HG03196 (cell line): ENCODE results near the gene ARL2BP.
"Not testable (repeated sequence)": the region's sequence is repeated elsewhere in the genome, so short reads cannot be mapped to it uniquely, and the experiment has no call there.

ENCODE experiments used
- ATAC-seq: cut with Tn5 transposase; IDR thresholded peaks from one replicate; pipeline ENCODE4 v1.9.1; 2021; ENCODE audit not compliant: unreplicated experiment

The ARL2BP gene

DNA sequence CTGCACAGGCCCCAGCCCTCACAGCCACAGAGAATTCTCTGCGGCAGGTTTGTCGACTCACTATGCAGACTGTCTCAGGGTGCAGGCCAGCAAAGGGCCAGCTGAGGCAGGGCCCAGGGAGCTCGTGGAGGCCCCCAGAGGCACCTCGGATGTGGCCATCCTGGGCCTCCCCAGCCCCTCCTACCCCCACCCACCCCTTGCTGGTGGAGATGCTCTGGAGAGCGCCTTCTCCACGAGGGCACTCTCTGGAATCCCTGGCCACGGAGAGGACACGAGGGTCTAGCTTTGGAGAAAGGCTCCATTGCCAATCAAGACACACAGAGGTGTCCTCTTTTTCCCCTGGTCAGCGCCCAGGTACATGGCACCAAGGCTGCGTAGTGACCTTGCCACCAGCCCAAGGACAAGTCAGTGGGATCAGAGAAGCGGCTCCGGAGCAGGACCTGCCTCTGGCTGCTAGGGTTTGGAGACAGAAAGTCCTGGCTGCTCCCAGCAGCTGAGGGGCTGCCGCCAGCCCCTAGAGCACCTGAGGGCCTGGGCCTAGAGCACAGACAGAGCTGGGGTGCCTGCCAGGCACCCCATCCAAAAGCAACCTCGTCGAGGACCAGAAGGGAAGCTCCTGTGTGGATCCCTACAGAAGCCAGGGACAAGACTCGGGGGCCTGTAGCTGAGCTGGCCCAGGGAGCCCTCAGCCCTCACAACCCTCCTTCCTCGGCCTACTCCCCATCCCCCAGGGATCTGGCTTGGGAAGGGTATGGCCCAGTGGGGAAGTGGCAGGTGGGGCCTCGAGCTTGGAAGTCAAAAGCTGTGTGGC lies 18.7 kb downstream of the ARL2BP start:
- ATAC-seq: no peak

DNA sequence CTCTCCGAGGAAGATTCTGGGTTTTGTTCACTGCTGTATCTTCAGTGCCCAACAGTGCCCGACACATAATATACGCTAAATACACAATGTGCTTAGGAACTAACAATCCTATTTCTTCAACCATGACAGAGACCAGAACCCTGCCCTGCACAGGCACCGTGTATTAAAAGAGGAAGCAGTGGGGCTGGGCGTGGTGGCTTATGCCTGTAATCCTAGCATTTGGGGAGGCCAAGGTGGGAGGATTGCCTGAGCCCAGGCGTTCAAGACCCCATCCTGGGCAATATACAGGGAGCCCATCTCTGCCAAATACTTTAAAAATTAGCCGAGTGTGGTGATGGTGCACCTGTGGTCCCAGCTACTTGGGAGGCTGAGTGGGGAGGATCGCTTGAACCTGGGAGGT lies 19.3 kb downstream of the ARL2BP start:
- no peak for ATAC-seq

DNA sequence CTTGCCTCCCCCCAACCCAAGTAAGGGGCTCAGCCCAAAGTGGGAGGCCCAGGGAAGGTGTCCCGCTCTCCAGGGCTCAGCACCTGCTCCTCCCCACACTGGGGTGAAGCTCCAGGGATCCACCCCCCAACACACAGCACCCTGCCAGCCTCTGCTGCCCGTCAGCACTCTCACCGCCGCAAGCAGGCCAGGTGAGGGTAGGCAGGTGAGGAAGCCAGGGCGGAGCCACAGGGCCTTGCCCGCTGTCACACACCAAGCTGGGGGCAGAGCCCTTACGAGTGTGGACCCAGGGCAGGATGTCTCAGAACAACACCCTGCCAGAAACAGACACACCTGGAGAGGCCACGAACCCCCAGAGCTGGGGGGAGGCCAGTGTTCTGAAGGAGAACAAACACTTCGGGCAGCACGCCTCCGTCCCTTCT lies 19.9 kb downstream of the ARL2BP start:
- no peak for ATAC-seq

DNA sequence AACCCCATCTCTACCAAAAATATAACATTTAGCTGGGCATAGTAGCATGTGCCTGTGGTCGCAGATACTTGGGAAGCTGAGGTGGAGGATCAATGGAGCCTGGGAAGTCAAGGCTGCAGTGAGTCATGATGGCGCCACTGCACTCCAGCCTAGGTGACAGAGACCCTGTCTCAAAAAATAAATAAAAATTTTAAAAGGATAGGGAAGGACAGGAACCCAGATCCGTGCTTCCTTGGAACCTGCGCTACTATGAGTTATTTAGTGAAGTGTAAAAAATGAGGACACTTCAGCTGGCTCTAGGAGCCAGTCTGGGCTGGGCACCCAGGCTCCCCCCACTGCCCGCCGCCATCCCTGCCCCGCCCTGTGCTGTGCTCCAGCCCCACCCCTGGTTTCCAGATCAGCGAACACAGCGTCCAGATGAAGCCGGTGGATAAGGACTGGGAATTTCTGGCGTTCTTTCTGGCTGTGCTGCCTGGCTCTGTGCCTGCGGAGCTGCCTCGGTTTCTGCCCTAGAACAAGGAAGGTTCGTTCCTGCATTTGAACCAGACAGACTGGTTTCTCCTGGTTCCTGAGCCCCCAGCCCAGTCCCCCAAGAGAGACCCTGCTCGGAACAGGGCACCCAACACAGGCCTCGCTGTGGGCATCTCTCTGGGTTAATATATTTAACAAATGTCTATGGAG lies 20.9 kb downstream of the ARL2BP start:
- ATAC-seq: no peak

DNA sequence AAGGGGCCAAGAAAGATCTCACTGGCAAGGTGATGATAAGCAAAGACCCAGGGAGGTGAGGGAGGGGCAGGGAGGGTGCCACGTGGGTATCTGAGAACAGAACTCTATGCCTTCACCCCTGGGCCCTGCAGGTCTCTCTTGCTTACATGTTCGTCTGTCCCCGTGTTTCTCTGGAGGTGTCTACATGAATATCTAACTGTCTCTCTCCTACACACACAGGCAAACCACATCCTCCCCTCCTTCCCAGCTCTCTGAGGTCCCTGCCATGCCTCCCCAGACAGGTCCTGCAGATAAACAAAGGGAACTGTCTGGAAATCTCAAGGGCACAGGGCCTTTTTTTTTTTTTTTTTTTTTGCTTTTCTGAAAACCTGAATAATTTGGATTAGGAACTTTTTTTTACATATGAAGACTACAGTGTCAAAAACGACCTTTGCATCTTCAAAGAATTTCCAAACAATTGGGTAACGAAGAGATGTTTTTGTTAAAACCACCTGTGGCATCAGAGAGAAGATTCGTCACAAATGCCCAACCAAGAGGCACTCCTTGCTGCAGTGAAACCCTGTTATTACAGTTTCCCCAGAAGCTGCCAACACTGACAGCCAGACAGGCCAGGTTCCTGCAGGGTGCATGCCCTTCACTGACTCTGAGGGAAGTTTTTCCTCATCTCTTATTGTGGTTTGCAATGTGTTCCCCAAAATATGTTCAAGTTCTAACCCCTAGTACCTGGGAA lies 21.6 kb downstream of the ARL2BP start:
- no peak for ATAC-seq

DNA sequence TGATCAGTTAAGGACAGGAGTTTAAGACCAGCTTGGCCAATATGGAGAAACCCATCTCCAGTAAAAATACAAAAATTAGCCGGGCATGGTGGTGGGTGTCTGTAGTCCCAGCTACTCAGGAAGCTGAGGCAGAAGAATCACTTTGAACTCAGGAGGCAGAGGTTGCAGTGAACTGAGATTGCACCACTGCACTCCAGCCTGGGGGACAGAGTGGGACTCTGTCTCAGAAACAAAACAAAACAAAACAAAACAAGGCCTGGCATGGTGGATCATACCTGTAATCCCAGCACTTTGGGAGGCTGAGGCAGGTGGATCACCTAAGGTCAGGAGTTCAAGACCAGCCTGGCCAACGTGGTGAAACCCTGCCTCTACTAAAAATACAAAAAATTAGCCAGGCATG lies 22.3 kb downstream of the ARL2BP start:
- not testable (repeated sequence) for ATAC-seq

DNA sequence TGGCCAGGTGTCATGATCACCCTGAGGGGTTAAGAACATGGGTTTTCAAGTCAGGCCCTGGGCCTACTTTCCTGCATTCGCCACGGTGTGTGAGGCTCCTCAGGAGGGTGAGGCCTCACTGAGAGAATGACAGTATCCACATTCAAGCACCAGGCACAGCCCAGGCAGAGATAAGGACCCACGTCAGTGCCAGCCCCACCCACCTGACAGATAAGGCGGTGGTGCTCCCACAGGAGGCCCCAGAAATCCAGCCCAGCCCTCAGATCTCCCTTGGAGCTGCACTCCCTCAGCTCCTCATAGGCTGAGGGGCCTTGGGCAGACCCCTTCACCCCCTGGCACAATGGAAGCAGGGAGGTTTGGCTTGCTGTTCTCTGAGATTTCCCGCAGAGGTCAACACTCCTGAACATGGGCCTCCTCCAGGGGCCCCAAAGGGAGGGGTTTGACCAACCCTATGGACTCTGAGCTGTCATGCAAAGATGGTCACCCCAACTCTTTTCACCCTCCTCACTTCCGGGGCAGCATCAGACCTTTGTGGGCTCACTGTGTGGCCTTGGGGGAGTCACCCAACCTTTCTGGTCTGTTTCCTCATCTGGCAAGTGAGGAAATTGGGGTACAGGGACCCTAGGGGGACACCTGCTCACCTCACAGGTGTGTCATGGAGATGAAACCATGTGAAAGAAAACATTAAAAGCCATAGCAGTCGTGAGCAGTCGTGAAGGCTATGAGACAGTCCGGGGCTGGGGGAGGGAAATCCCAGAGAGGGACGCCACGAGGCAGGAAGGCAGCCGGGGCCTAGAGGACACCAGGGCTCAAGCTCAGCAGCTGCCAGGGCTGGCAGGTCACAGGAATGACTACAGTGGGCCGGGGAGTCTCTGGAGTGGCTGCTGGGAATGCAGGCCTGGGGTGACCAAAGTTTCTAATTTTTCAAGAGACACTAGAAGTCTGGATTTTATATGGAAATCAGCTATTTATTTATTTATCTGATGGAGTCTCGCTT lies 24.0 kb downstream of the ARL2BP start:
- no peak for ATAC-seq

DNA sequence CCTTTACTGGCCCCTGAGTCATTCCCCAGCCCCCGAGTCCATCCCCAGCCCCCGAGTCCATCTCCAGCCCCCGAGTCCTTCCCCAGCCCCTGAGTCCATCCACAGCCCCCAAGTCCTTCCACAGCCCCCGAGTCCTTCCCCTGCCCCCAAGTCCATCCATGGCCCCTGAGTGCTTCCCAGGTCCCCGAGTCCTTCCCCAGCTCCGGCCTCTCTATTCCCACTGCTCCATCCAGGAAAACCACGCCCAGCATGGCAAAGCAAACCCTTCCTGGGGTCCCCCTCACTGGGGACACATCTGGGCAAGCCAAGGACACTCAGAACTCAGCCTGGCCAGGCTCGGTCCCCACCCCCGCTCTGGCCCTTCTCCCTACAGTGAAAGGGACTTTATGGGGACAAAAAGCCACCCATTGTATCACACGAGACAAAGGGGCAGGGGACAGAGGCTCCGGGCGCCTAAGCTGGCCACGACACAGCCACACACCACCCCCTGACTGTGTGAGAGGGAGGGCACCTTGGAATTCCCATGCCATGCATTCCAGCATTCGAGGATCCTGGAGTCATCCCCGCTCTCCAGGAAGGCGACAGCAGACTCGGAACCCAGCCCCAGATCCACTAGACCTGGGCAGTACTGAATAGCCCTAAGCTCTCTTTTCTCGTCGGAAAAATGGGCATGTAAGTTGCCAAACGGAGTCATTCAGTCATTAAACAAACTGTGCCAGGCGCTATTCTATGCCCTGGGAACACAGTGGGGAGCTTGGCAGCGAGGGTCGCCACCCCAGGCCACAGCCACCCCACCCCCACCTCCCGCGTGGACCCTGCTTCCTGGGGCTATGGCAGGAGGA lies 25.4 kb downstream of the ARL2BP start:
- no peak for ATAC-seq

DNA sequence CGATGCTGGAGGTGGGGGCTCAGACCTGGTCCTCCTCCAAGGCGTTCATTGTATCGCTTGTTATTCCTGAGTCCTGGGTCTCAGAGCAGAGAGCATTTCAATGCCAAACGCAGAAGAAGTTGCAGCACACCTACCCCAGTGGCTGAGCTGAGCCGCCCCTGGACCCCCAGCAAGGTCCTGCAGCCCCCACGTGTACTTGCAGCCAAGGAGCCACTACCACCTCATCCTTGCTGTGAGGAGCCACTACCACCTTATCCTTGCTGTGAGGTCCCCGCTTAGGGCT lies 25.9 kb downstream of the ARL2BP start:
- ATAC-seq: no peak

DNA sequence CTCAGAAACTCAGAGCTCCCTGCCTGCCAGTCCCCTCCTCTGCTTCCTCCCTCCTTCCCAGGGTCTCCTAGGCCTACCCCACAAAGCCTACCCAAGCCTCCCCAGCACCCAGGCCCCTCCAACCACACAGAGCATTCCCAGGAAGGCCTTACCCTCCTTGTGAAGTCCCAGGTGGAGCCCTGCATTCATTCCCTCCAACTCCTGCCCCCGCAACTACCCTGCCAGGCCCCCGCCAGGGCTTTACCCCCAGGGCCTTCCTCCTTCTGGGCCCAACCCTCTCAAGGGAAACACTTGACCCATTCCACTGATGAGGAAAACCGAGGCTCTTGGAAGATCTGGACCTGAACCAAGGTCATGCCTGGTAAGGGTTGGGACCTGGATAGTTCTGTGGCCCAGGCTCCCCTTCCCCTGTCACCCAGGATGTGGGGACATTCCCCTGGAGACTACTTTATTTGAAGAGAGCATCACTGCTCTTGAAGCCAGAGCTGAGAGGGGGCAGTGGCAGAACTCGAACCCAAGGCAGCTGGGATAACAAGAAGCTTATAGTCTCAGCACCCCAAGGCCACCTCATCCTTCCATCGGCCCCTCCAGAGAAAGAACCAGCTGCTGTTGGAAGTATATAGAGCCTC lies 26.9 kb downstream of the ARL2BP start:
- ATAC-seq: no peak

DNA sequence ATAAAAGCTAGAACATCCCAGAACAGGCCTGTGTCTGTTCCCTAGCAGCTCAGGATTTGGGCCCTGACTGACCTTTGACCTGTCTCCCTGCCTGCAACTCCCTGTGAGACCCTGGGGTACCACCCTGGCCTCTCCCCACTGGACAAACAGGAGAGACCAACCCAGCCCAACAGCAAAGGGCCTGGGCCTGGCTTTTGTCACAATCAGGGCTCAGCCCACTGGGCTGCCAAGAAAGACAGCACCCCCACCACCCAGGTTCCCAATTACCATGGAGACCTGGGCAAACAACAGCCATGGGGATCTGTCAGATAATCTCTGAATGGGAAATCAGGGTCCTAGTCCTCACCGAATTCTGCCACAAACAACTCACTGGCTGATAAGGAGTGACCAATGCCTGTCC lies 28.3 kb downstream of the ARL2BP start:
- ATAC-seq: no peak

DNA sequence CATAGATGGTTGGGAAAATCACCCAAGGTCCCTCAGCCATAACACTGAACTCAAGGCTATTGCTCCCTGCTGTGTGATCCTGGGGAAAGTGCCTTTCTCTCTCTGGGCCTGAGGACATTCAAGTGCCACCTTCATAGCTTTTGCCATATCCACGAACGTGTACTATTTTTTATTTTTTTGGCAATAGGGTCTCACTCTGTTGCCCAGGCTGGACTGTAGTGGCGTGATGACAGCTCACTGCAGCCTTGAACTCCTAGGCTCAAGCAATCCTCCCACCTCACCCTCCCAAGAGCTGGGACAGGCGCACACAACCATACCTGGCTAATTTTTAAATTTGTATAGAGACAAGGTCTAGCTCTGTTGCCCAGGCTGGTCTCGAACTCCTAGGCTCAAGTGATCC lies 28.8 kb downstream of the ARL2BP start:
- no peak for ATAC-seq

DNA sequence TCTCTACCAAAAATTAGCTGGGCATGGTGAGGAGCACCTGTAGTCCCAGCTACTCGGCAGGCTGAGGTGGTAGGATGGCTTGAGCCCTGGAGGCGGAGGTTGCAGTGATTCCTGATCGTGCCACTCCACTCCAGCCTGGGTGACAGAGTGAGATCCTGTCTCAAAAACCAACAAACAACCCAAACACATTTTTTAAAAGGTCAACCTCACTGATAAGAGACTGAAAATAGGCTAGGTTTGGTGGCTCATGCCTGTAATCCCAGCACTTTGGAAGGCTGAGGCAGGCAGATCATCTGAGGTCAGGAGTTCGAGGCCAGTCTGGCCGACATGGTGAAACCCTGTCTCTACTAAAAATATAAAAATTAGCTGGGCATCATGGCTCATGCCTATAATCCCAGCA lies 30.9 kb downstream of the ARL2BP start:
- ATAC-seq: not testable (repeated sequence)

DNA sequence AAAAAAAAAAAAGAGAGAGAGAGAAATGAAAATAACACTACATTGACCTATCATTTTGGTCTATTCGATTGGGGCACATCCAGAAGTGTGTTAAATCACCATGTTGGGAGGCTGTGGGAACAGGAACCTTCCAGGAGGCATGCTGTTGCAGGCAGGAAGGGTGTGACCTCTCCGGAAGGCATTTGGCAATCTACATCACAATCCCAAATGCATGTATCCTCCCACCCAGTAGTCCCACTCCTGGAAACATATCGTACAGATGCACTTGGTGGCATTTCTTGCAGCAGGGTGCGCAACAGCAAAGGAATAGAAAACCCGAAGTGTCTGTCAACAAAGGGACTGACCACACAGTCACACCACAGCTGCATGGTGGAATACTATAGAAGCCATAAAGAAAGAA lies 31.5 kb downstream of the ARL2BP start:
- no peak for ATAC-seq

DNA sequence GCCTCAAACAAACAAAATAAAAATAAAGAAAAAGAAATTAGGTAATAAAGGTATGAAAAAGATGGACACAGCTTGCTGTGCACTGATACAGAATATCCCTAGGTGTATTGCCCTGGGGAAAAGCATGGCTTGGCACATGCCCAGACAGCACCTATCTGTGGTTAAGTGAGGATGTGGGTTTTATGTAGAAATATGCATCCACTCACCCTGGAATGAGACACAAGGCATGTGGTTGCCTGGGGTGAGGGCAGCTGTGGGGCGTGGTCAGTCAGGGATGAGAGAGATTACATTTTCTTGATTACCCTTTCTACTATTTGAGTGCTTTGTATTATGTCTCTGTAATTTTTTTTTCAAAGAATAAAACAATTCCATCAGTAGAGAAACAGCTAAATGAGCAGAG lies 32.5 kb downstream of the ARL2BP start:
- no peak for ATAC-seq

DNA sequence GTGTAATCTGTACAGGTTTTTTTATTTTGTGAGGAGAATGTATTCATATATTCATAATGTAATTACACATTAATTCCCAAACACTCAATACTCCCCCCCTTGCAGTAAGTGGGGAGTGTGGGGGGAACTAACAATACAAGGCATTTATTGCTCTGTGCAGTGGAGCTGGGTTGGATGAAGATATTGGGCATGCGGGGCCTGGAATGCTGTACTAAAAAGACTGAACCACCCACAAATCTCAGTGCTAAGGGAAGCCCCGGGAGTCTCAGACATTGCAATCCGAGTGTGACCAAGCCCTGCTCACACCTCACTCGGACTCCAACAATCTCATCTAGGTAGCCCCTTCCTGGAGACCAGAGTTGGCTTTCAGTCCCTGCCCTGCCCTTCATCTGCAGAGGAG lies 33.4 kb downstream of the ARL2BP start:
- no peak for ATAC-seq

DNA sequence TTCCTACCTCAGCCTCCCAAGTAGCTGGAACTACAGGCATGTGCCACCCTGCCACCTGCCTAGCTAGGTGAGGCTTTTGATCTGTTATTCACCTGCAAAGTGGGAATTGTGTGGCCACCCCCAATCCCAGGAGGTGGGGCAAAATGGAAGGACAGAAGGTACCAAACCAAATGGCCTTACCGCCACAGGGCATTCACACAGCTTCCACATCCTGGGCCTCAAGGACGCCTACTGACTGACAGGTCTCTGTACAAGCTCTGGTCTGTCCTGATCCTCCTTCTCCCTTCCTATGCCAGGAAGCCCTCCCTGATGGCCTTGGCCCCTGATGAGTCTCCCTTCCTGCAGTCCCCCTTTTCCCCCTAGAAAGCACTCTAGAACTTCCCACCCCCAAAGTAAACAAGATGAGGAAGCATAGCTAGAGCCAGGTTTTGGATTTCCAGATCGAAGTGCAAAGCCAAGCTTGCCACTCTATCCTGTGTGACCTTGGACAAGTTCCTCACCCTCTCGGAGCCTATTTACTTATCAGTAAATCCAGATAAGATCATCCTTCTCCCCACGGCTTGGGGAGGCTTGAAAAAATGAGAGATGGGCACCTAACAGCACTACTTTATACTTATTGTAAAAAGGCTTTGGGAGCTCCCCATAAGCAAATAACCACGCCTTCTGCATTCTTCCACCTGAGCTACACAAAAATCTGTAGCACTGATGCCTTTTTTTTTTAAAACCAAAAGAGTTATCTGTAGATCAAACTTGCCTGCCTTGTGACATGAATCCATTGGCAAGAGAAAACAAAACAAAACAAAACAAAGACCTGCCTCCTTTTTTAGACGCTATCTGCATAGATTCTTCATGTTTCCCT lies 35.0 kb downstream of the ARL2BP start:
- ATAC-seq: no peak

DNA sequence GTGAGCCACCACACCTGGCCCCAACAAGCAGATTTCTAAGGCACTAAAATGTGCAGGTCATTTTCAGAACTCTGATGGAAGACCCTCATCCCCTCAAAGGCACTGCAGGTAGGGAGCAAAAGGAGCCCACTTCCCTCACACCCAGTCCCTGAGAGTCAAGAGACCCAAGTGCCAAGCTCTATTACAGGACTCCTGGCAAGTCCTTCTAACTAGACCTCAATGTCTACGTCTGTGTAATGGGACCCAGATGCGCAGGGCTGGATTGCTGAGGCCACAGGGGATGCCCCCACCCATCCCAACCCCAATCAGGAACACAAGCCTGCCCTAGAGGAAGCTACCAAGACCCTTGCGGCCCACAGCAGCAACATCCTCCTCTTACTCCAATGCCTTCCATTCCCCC lies 36.7 kb downstream of the ARL2BP start:
- no peak for ATAC-seq
